Iris pigment epithelial cell (primary cell): ENCODE results near the gene PRDM16.

ENCODE experiments used
- DNase-seq: peaks from one replicate; pipeline ENCODE4 v3.0.0-alpha.2; 2011; ENCODE audit warnings: low read depth

The PRDM16 gene

DNA sequence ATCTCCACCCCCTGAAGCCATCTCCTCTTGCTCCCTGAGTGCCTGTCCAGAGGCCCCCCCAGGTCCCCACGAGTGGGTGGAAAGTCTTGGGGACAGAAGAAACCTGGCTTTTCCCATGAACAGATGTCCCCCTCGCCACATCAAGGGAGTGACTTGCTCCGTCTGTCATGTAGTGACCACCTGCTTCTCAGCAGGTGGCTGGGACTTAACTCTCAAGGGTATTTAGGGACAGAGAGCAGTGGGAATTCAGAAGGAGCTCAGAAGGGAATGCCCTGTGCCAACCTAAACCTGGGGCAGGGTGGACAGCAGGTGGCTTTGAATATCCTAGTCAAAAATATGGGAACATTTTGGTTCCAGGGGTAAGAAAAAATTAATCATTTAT is 139.8 kb downstream of the PRDM16 start:
- no peak for DNase-seq

GRCh38 chr1:3209201-3209600 is 140.2 kb downstream of the PRDM16 start:
- DNase-seq: no peak

- DNase-seq: no peak
Measured at GRCh38 chr1:3211582-3212375, 142.8 kb downstream of the PRDM16 start.

GRCh38 chr1:3212453-3213355 is 143.7 kb downstream of the PRDM16 start:
- DNase-seq: no peak

GRCh38 chr1:3213730-3214129 is 144.7 kb downstream of the PRDM16 start:
- no peak for DNase-seq

DNA sequence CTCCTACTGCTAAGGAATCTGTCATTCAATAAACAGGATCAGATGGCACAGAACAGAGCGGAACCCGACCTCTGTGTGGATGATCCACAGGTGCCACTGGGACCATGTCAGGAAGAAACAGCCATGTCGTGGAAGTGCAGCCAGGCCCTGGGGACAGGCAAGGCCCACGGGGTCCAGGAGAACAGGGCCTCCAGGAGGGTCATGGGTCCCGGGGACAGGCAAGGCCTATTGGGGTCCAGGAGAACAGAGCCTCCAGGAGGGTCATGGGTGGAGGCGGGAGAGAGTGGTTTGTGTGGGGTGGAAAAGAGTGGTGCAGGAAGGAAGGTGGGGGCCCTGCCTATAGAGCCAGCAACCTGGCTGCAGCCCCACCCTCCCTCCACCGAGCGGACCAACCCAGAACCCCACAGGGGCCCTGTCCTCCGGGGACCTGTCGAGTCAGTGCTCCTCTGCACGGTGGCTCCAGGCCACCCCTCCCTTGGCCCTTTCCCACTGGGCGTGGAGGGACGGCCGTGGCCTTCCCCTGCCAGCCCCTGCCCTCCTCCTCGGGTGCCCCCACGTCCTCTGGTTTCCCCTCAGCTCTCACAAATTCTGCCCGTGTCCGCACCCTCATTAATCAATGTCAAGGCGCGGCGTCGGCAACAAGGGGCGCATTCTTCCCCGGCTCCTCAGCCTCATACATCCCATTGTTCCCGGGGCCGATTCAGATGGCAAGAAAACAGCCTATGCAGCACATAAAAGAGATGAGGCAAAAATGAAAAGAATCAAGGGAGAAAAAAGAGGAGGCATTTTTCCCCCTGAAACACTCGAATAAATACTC is 146.4 kb downstream of the PRDM16 start:
- DNase-seq: no peak

- no peak for DNase-seq
Measured at GRCh38 chr1:3216015-3216391, 147.0 kb downstream of the PRDM16 start.

- DNase-seq: no peak
Measured at GRCh38 chr1:3217181-3217641, 148.2 kb downstream of the PRDM16 start.

GRCh38 chr1:3217979-3218679 is 149.1 kb downstream of the PRDM16 start:
- DNase-seq: no peak

DNA sequence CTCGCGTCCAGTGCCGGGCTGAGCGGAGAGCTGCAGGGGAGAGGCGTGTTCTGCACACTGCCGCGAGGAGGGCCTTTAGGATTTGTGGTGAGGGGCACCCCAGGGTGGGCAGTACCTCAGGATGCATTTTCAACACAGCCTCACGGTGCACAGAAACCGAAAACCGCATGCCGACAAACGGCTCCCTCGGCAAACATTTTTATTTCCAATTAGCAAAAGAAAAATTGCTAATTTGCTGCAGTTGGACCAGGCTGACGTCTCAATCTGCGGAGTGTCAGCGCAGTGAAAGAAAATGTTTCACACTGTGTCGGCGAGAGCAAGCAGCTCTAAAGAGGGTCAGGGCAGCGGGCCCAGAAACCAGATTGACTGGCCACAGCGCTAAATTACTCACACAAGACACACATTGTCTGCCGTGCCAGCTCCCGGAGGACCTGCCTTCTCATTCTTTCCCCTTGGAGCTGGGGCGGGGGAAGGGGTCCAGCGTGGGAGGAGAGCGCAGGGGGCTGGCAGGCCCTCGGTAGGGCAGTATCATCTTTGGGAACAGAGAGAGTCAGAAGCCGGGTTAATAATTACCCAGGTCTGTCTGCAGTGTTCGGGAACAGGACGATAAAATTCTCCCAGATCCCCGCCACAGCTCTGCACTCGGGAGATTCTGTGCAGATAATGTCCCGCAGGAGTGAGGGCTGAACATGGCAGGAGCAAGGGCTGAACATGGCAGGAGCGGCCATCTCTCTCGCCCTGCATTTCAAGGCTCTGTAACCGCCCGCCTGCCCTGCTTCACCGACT is 150.2 kb downstream of the PRDM16 start:
- no peak for DNase-seq

- DNase-seq: no peak
Measured at GRCh38 chr1:3219791-3220467, 150.9 kb downstream of the PRDM16 start.

GRCh38 chr1:3221112-3222041 is 152.4 kb downstream of the PRDM16 start:
- no peak for DNase-seq

DNA sequence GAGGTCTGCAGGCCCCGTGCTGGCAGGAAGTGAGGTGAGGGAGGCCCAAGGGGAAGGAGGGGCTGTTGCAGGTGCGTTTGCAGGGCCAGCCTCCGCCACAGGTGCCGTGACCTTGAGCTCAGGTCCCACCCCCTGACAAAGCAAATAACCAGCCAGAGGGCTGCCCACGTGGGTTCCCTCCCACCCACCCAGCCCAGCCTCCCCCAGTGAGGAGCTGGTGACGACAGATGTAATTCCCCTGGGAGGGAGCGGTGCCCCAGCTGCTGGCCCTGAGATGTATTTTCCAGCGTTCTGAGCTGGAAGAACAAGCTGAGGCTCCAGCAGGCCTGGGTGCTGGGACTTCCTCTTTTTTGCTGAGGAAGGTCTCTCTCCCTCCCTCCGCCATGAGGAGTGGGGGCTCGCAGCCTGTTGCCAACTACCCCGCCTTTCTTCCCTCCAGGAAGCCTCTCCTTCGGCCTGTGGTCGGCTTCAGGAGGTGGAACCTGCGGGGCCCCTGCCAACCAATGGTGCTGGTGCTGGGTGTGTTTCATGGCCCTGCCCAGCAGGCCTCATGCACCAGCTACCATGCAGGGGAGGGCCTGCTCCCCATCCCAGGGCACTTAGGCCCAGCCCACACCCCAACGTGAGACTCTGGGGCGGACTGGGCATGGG is 153.2 kb downstream of the PRDM16 start:
- DNase-seq: no peak

DNA sequence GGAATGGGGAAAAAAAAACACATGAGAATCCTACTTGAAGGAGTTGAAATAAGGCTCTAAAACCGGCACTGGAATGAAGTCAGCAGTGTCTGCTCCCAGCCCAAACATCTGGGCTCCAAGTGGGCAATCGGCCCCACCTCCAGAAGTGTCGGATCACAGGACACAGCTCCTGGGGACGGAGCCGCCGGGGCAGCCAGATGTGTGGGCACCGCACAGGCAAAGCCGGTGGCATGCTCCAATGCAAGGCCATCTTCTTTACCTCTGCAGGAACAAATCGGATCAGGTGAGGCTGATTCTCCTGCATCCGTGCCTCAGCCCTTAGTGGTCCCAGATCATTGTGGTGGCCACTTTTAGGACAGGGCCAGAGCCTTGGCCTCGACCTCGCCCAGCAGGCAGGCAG is 156.7 kb downstream of the PRDM16 start:
- no peak for DNase-seq

GRCh38 chr1:3226191-3226590 is 157.2 kb downstream of the PRDM16 start:
- no peak for DNase-seq

DNA sequence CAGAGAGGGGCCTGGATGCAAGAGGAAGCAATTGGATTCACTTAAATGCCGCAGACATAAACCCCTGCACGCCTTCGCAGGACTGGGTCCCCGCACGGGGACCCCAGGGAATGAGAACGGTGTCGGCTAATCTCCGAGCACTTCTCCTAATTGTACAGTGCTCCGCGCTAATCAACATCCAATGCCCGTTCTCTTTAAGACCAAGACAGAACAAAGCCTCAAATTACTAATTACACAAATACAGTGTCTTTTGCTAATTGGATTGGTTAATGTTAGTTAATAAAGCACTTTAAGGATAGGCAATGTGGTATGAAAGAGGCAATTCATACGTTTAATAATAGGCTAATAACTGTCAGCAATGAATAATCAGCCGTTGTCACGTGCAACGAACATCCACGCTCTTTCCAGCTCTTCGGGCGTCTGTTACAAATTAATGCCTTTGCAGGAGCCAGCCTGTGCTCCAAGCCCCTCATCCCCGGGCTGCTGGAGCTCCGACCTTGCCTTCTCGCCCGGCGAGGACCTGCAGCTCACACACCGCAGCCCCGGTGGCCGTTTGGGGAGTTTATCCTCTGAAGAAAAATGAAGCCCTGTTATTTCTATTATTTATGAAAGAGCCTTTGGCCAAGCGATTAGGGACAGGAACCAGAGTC is 157.8 kb downstream of the PRDM16 start:
- no peak for DNase-seq

DNA sequence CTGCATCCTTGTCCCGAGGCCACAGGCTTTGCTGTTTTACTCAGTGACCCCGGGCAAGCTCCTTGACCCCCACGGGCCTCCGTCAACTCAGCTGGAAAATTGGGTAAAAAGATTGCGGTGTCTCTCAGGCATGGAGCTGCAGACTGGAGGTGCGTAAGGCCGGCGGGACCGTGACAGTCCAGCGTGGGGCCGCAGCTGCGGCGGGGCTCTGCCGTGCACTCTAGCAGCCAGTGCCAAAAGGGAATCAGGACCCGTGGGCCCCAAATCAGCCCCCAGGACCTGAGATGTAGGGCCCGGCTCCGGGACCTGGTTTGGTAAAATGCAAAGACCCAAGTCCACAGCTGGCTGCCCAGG is 158.3 kb downstream of the PRDM16 start:
- no peak for DNase-seq

DNA sequence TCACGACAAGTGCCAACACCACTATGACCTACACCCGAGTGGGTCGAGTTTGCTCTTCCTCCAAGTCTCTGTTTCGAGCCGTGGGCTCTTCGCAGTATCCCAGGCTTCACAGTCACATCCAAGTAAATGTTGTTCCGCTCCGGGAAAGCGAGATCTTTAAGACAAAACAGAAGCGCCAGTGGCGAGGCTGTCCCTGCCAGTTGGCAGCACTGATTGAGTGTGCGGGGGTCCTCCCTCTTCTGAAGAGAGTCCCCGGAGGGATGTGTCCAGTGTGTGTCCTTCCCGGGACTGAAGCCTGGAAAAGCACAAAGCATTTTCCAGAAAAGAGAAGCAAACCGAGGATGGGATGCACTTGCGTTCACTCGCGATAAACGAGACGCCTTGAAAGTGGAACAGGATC is 158.9 kb downstream of the PRDM16 start:
- no peak for DNase-seq
